IMR-90 (cell line): Measurements from ENCODE around the gene SERINC3. TPM values are rescaled to one million over a fixed set of nuclear protein-coding genes. Genes with fewer than 3 reads are reported as not detected.

Experiments used
- ATAC-seq: fragments of 200-7000 bp; cut with Tn5 transposase; 2 replicates; pipeline ENCODE4 v1.9.1; 2020; ENCODE audit warnings: low read depth, mild to moderate bottlenecking, moderate library complexity
- BruUV-seq: library from RNA; stranded (reverse); fragments of 400-500 nt; replicated peaks from 2 replicates; lab custom pipeline; 2021; lab: Mats Ljungman, UMichigan
- CTCF ChIA-PET: fragments of 300-600 bp; formaldehyde crosslinking; extraction: SDS; loops from one replicate; lab custom pipeline; 2021; ENCODE audit warnings: antibody characterized with exemption; lab: Yijun Ruan, JAX
- POLR2A ChIA-PET: fragments of 300-600 bp; sonication (Branson Sonifier 250); formaldehyde crosslinking; loops from one replicate; lab custom pipeline; 2022; ENCODE audit warnings: antibody characterized with exemption; ENCODE audit not compliant: unreplicated experiment; lab: Charles Lee
- DNase-seq: peaks from one replicate; pipeline ENCODE4 v3.0.0; 2013
- H2AFZ ChIP-seq: replicated peaks from 2 replicates; pipeline ENCODE3; 2013; ENCODE audit warnings: low read length, mild to moderate bottlenecking; ENCODE audit not compliant: poor library complexity
- H2AK5ac ChIP-seq: 2 replicates; pipeline ENCODE4 v1.6.1; 2013; ENCODE audit warnings: low read depth, low read length, inconsistent platforms
- H2AK9ac ChIP-seq: replicated peaks from 2 replicates; pipeline ENCODE3; 2013; ENCODE audit warnings: mild to moderate bottlenecking, low read depth, low read length, moderate library complexity; ENCODE audit not compliant: poor library complexity
- H2BK120ac ChIP-seq: 2 replicates; pipeline ENCODE4 v1.6.1; 2013; ENCODE audit warnings: low read depth, low read length, inconsistent platforms
- H2BK15ac ChIP-seq: 3 replicates; pipeline ENCODE4 v1.6.1; 2013; ENCODE audit warnings: low read depth, low read length, inconsistent platforms
- H2BK20ac ChIP-seq: 2 replicates; pipeline ENCODE4 v1.6.1; 2013; ENCODE audit warnings: low read depth, mild to moderate bottlenecking, inconsistent platforms, low read length, moderate library complexity
- H2BK5ac ChIP-seq: 2 replicates; pipeline ENCODE4 v1.6.1; 2013; ENCODE audit warnings: mild to moderate bottlenecking, low read depth, low read length, inconsistent platforms; ENCODE audit not compliant: poor library complexity, severe bottlenecking
- H3K14ac ChIP-seq: replicated peaks from 2 replicates; pipeline ENCODE4 v1.6.1; 2013; ENCODE audit warnings: low read depth, low read length, inconsistent platforms
- H3K18ac ChIP-seq: 2 replicates; pipeline ENCODE4 v1.6.1; 2013; ENCODE audit warnings: low read depth, low read length, control low read depth
- H3K23ac ChIP-seq: 2 replicates; pipeline ENCODE4 v1.6.1; 2013; ENCODE audit warnings: low read depth, low read length, inconsistent platforms
- H3K27ac ChIP-seq: 2 replicates; pipeline ENCODE4 v1.5.1; 2013; ENCODE audit warnings: mild to moderate bottlenecking, control low read depth, low read length; ENCODE audit not compliant: insufficient read depth
- H3K27me3 ChIP-seq: 2 replicates; pipeline ENCODE4 v1.6.1; 2013; ENCODE audit warnings: low read length; ENCODE audit not compliant: control insufficient read depth, insufficient read depth
- H3K36me3 ChIP-seq: 2 replicates; pipeline ENCODE4 v1.6.1; 2013; ENCODE audit warnings: low read length, mixed read lengths; ENCODE audit not compliant: control insufficient read depth, insufficient read depth
- H3K4ac ChIP-seq: 2 replicates; pipeline ENCODE4 v1.6.1; 2013; ENCODE audit warnings: low read depth, low read length, inconsistent platforms
- H3K4me1 ChIP-seq: 2 replicates; pipeline ENCODE4 v1.6.1; 2013; ENCODE audit warnings: low read length, mixed read lengths; ENCODE audit not compliant: control insufficient read depth, insufficient read depth
- H3K4me2 ChIP-seq: 2 replicates; pipeline ENCODE4 v1.6.1; 2013; ENCODE audit warnings: low read depth, mild to moderate bottlenecking, control low read depth, low read length, moderate library complexity
- H3K4me3 ChIP-seq: 2 replicates; pipeline ENCODE4 v1.5.1; 2013; ENCODE audit warnings: low read depth, mild to moderate bottlenecking, control low read depth, low read length, moderate library complexity; ENCODE audit not compliant: insufficient read depth
- H3K56ac ChIP-seq: 2 replicates; pipeline ENCODE4 v1.6.1; 2013; ENCODE audit warnings: low read length, inconsistent platforms; ENCODE audit not compliant: insufficient read depth; ENCODE audit errors: extremely low read depth
- H3K79me1 ChIP-seq, 2 experiments: 2 replicates each; pipeline ENCODE4 v1.6.1; 2013; ENCODE audit warnings: low read length in 2 of 2, inconsistent platforms in 1 of 2, low read depth in 1 of 2
- H3K9ac ChIP-seq: 2 replicates; pipeline ENCODE4 v1.6.1; 2013; ENCODE audit warnings: low read depth, low read length, control low read depth
- H3K9me1 ChIP-seq: 2 replicates; pipeline ENCODE4 v1.6.1; 2013; ENCODE audit warnings: low read length, inconsistent platforms; ENCODE audit not compliant: insufficient read depth
- H3K9me3 ChIP-seq: 2 replicates; pipeline ENCODE4 v1.6.1; 2013; ENCODE audit warnings: low read length; ENCODE audit not compliant: control insufficient read depth, insufficient read depth
- H4K20me1 ChIP-seq: 2 replicates; pipeline ENCODE4 v1.6.1; 2013; ENCODE audit warnings: low read length, inconsistent platforms; ENCODE audit not compliant: insufficient read depth
- H4K5ac ChIP-seq: 2 replicates; pipeline ENCODE4 v1.6.1; 2013; ENCODE audit warnings: mild to moderate bottlenecking, low read depth, low read length, control low read depth
- H4K8ac ChIP-seq, 2 experiments: 2 replicates each; pipeline ENCODE4 v1.6.1; 2013; ENCODE audit warnings: low read depth in 2 of 2, low read length in 2 of 2, control low read depth in 1 of 2, inconsistent platforms in 1 of 2
- H4K91ac ChIP-seq: 2 replicates; pipeline ENCODE4 v1.6.1; 2013; ENCODE audit warnings: low read depth, low read length, inconsistent platforms; ENCODE audit not compliant: insufficient read depth
- FOS ChIP-seq: fragments of 150-350 bp; IDR thresholded peaks from 2 replicates; pipeline ENCODE4 v1.6.1; 2016; ENCODE audit warnings: low read depth, low read length
- MAZ ChIP-seq: IDR thresholded peaks from 2 replicates; pipeline ENCODE4 v1.6.1; 2012; ENCODE audit warnings: low read depth, mild to moderate bottlenecking, low read length, improper control_type of control experiment, moderate library complexity, borderline replicate concordance
- POLR2A ChIP-seq: IDR thresholded peaks from 2 replicates; pipeline ENCODE4 v1.6.1; 2012; ENCODE audit warnings: mild to moderate bottlenecking, low read depth, low read length
- RCOR1 ChIP-seq: IDR thresholded peaks from 2 replicates; pipeline ENCODE4 v1.6.1; 2012; ENCODE audit warnings: mild to moderate bottlenecking, low read length, improper control_type of control experiment; ENCODE audit not compliant: insufficient replicate concordance
- RFX5 ChIP-seq: IDR thresholded peaks from 2 replicates; pipeline ENCODE4 v1.8.0; 2012; ENCODE audit warnings: low read depth, mild to moderate bottlenecking, low read length, moderate library complexity
- SMC3 ChIP-seq: fragments of 150-350 bp; IDR thresholded peaks from 2 replicates; pipeline ENCODE4 v1.6.1; 2016; ENCODE audit warnings: low read depth, mild to moderate bottlenecking, antibody characterized with exemption, low read length, moderate library complexity
- USF2 ChIP-seq: fragments of 150-350 bp; IDR thresholded peaks from 2 replicates; pipeline ENCODE4 v1.6.1; 2017; ENCODE audit warnings: mild to moderate bottlenecking, antibody characterized with exemption, low read length, low read depth
- WGBS, 2 experiments: methylation state at CpG; one replicate each; pipeline versions ENCODE4 v1.1.5 to v1.1.7; 2013; ENCODE audit warnings: missing lambda C conversion rate in 2 of 2; ENCODE audit not compliant: insufficient read length in 1 of 2; ENCODE audit errors: extremely low coverage in 2 of 2; 5-methylcytosine and 5-hydroxymethylcytosine counted together
- dilution Hi-C: fragments of 300-500 bp; cut with HindIII; formaldehyde crosslinking; loops from one replicate; pipeline ENCODE4 v1.14.3; 2018; ENCODE audit warnings: low sequenced_read_pairs; ENCODE audit not compliant: unreplicated experiment
- in situ Hi-C: fragments of 300-500 bp; cut with MboI; formaldehyde crosslinking; loops from 3 replicates; pipeline ENCODE4 v1.14.3; 2019; ENCODE audit warnings: low sequenced_read_pairs, inconsistent platforms, mixed read lengths
- intact Hi-C: fragments of 100-400 bp; cut with micrococcal nuclease; formaldehyde crosslinking; loops from 2 replicates; pipeline ENCODE4 v1.10.0; 2022
- polyA plus RNA-seq, 3 experiments: library from polyadenylated mRNA; depleted of rRNA; stranded (reverse); fragments of >200 nt; gene quantifications; 2 replicates each; pipeline ENCODE4 v1.2.3, GENCODE V29; 2012; ENCODE audit warnings: low replicate concordance in 1 of 3
- total RNA-seq: library from RNA; depleted of rRNA; stranded (reverse); fragments of >200 nt; gene quantifications from 2 replicates; pipeline ENCODE4 v1.2.3, GENCODE V29; 2012

The SERINC3 gene
- total and polyA plus RNA-seq, 2 of the 4 experiments (the other 2 are of a cell fraction), result 101 to 132 TPM

GRCh38 chr20:44513871-44514270, 8.0 kb downstream of the SERINC3 start:
- peaks cover 12 to 68% of the 10 kb centered on the region in 2 experiments; a peak in 3 of 4 replicates for H3K79me1 ChIP-seq
- H3K27me3 ChIP-seq, result no peaks in the 10 kb centered on the region
- no peak overlapping the region for H3K14ac ChIP-seq
- POLR2A ChIA-PET, result no interaction called here
- in situ Hi-C loops (no loop called here), intact Hi-C loops (no loop called here), dilution Hi-C loops (no loop called here)
- no peak overlapping the region for H2BK5ac ChIP-seq
- no peak overlapping the region for H3K23ac ChIP-seq
- H3K4ac ChIP-seq, result no peak overlapping the region
- H2AK5ac ChIP-seq, result no peak overlapping the region
- DNase-seq, result no peak
- H3K18ac ChIP-seq, result no peak overlapping the region
- CTCF ChIA-PET, result no interaction called here
- no TSS peak for BruUV-seq
- H2BK15ac ChIP-seq, result no peak overlapping the region
- no peak overlapping the region for H4K8ac ChIP-seq
- H3K36me3 ChIP-seq, result peaks cover 32% of the 10 kb centered on the region
- no peaks in the 10 kb centered on the region for H3K9me3 ChIP-seq
- H3K4me3 ChIP-seq, result no peak overlapping the region
- no peak overlapping the region for H2BK120ac ChIP-seq
- no peak overlapping the region for H3K27ac ChIP-seq
- no peak overlapping the region for H3K4me2 ChIP-seq
- H3K4me1 ChIP-seq, result no peaks in the 10 kb centered on the region
- H4K5ac ChIP-seq, result no peak overlapping the region
- TF ChIP-seq MAZ (no peak), RCOR1 (no peak), SMC3 (no peak), POLR2A (no peak), FOS (no peak), RFX5 (no peak), USF2 (no peak)
- H2AK9ac ChIP-seq, result no peak overlapping the region
- no peak overlapping the region for H2BK20ac ChIP-seq
- no peak overlapping the region for H3K9ac ChIP-seq
- no peak for ATAC-seq
- no peak overlapping the region for H2AFZ ChIP-seq
- H3K9me1 ChIP-seq, result no peaks in the 10 kb centered on the region; the same call in 1 of the 2 replicates
- no CpG with 5 or more reads among the region's 10 CpGs for WGBS, 2 experiments
- no peak overlapping the region for H4K91ac ChIP-seq
- H3K56ac ChIP-seq, result no peak overlapping the region
- H4K20me1 ChIP-seq, result peaks cover 51% of the 10 kb centered on the region
